Measurements from ENCODE around the gene EPHA2. TPM values are rescaled to one million over a fixed set of nuclear protein-coding genes. Genes with fewer than 3 reads are reported as not detected.

EPHA2 gene
- total and polyA plus RNA-seq, 2 experiments from 2014 or later, result 7.5 to 51.2 TPM

GRCh38 chr1:16088351-16088911 lies 67.4 kb downstream of the EPHA2 start:
- DNase-seq (ENCODE audit: low spot score) (no peak), ATAC-seq (no peak)
- Histone ChIP-seq H3K9me2 (ENCODE audit: insufficient read depth) (no peaks in the 10 kb centered on the region), H3K27me3 (ENCODE audit: insufficient read depth) (no peaks in the 10 kb centered on the region), H3K36me3 (ENCODE audit: insufficient read depth) (no peaks in the 10 kb centered on the region), H3K27ac (ENCODE audit: low read depth) (no peak overlapping the region), H3K4me2 (no peak overlapping the region), H3K4me3 (no peak overlapping the region), H3F3A (replicated peaks; ENCODE audit: low read depth) (no peaks in the 10 kb centered on the region), H3K79me2 (replicated peaks; ENCODE audit: insufficient read depth) (no peaks in the 10 kb centered on the region), H4K20me1 (replicated peaks; ENCODE audit: insufficient read depth) (no peaks in the 10 kb centered on the region), H2AFZ (no peak overlapping the region), H3K4me1 (ENCODE audit: insufficient read depth) (no peaks in the 10 kb centered on the region)
- TF ChIP-seq STAT1 (IDR thresholded peaks at IDR 0.05; ENCODE audit: unreplicated experiment) (no peak), EZH2phosphoT487 (IDR thresholded peaks at IDR 0.05; ENCODE audit: unreplicated experiment) (no peak), ZNF114 (CRISPR knock-in tag; IDR thresholded peaks at IDR 0.05) (no peak), EZH2 (IDR thresholded peaks at IDR 0.05; ENCODE audit: low read depth, unreplicated experiment) (no peak), NANOG (IDR thresholded peaks at IDR 0.05; ENCODE audit: borderline replicate concordance) (no peak), ZNF331 (CRISPR knock-in tag; IDR thresholded peaks at IDR 0.05; ENCODE audit: low read depth) (no peak), ETS1 (IDR thresholded peaks at IDR 0.05) (no peak), JUNB (IDR thresholded peaks at IDR 0.05; ENCODE audit: unreplicated experiment) (no peak), POLR2AphosphoS5 (IDR thresholded peaks at IDR 0.05; ENCODE audit: low read depth) (no peak), CREB1 (CRISPR knock-in tag; IDR thresholded peaks at IDR 0.05; ENCODE audit: low read depth) (no peak), CTCF (conservative IDR thresholded peaks at IDR 0.05; ENCODE audit: low read depth in 2 of 2) (no peak)
- TF ChIP-seq, protein P1, sequence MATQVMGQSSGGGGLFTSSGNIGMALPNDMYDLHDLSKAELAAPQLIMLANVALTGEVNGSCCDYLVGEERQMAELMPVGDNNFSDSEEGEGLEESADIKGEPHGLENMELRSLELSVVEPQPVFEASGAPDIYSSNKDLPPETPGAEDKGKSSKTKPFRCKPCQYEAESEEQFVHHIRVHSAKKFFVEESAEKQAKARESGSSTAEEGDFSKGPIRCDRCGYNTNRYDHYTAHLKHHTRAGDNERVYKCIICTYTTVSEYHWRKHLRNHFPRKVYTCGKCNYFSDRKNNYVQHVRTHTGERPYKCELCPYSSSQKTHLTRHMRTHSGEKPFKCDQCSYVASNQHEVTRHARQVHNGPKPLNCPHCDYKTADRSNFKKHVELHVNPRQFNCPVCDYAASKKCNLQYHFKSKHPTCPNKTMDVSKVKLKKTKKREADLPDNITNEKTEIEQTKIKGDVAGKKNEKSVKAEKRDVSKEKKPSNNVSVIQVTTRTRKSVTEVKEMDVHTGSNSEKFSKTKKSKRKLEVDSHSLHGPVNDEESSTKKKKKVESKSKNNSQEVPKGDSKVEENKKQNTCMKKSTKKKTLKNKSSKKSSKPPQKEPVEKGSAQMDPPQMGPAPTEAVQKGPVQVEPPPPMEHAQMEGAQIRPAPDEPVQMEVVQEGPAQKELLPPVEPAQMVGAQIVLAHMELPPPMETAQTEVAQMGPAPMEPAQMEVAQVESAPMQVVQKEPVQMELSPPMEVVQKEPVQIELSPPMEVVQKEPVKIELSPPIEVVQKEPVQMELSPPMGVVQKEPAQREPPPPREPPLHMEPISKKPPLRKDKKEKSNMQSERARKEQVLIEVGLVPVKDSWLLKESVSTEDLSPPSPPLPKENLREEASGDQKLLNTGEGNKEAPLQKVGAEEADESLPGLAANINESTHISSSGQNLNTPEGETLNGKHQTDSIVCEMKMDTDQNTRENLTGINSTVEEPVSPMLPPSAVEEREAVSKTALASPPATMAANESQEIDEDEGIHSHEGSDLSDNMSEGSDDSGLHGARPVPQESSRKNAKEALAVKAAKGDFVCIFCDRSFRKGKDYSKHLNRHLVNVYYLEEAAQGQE (IDR thresholded peaks at IDR 0.05; ENCODE audit: unreplicated experiment), result no peak
- TF ChIP-seq, protein P2, sequence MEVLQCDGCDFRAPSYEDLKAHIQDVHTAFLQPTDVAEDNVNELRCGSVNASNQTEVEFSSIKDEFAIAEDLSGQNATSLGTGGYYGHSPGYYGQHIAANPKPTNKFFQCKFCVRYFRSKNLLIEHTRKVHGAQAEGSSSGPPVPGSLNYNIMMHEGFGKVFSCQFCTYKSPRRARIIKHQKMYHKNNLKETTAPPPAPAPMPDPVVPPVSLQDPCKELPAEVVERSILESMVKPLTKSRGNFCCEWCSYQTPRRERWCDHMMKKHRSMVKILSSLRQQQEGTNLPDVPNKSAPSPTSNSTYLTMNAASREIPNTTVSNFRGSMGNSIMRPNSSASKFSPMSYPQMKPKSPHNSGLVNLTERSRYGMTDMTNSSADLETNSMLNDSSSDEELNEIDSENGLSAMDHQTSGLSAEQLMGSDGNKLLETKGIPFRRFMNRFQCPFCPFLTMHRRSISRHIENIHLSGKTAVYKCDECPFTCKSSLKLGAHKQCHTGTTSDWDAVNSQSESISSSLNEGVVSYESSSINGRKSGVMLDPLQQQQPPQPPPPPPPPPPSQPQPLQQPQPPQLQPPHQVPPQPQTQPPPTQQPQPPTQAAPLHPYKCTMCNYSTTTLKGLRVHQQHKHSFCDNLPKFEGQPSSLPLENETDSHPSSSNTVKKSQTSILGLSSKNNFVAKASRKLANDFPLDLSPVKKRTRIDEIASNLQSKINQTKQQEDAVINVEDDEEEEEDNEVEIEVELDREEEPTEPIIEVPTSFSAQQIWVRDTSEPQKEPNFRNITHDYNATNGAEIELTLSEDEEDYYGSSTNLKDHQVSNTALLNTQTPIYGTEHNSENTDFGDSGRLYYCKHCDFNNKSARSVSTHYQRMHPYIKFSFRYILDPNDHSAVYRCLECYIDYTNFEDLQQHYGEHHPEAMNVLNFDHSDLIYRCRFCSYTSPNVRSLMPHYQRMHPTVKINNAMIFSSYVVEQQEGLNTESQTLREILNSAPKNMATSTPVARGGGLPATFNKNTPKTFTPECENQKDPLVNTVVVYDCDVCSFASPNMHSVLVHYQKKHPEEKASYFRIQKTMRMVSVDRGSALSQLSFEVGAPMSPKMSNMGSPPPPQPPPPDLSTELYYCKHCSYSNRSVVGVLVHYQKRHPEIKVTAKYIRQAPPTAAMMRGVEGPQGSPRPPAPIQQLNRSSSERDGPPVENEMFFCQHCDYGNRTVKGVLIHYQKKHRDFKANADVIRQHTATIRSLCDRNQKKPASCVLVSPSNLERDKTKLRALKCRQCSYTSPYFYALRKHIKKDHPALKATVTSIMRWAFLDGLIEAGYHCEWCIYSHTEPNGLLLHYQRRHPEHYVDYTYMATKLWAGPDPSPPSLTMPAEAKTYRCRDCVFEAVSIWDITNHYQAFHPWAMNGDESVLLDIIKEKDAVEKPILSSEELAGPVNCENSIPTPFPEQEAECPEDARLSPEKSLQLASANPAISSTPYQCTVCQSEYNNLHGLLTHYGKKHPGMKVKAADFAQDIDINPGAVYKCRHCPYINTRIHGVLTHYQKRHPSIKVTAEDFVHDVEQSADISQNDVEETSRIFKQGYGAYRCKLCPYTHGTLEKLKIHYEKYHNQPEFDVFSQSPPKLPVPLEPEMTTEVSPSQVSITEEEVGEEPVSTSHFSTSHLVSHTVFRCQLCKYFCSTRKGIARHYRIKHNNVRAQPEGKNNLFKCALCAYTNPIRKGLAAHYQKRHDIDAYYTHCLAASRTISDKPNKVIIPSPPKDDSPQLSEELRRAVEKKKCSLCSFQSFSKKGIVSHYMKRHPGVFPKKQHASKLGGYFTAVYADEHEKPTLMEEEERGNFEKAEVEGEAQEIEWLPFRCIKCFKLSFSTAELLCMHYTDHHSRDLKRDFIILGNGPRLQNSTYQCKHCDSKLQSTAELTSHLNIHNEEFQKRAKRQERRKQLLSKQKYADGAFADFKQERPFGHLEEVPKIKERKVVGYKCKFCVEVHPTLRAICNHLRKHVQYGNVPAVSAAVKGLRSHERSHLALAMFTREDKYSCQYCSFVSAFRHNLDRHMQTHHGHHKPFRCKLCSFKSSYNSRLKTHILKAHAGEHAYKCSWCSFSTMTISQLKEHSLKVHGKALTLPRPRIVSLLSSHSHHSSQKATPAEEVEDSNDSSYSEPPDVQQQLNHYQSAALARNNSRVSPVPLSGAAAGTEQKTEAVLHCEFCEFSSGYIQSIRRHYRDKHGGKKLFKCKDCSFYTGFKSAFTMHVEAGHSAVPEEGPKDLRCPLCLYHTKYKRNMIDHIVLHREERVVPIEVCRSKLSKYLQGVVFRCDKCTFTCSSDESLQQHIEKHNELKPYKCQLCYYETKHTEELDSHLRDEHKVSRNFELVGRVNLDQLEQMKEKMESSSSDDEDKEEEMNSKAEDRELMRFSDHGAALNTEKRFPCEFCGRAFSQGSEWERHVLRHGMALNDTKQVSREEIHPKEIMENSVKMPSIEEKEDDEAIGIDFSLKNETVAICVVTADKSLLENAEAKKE (CRISPR knock-in tag; IDR thresholded peaks at IDR 0.05), result no peak
- no peaks in the 10 kb centered on the region for H3K9me3 Mint-ChIP-seq
- peaks cover 4% of the 10 kb centered on the region; the same call in 1 of the 3 replicates for H3K4me1 Mint-ChIP-seq
- H3K4me3 Mint-ChIP-seq, result no peak overlapping the region
- no peaks in the 10 kb centered on the region for H3K27me3 Mint-ChIP-seq (ENCODE audit: insufficient read depth, low read depth, poor library complexity)
- no peak overlapping the region for H3K27ac Mint-ChIP-seq
- no peaks in the 10 kb centered on the region for H3K36me3 Mint-ChIP-seq (ENCODE audit: low read depth)

All from GM23338 (cell line).